K562 (cell line): ENCODE measurements around the gene DACT3. TPM values are rescaled to one million over a fixed set of nuclear protein-coding genes. Genes with fewer than 3 reads are reported as not detected.

Source experiments
- ATAC-seq: fragments of 200-7000 bp; cut with Tn5 transposase; 3 replicates; pipeline ENCODE4 v1.9.1; 2020; ENCODE audit warnings: moderate library complexity
- BruUV-seq: library from RNA; stranded (reverse); fragments of 400-500 nt; replicated peaks from 2 replicates; lab custom pipeline; 2021; lab: Mats Ljungman, UMichigan
- CTCF ChIA-PET: fragments of 300-600 bp; formaldehyde crosslinking; extraction: SDS; loops from one replicate; lab custom pipeline; 2021; ENCODE audit warnings: low intra/inter-chr PET ratio; lab: Yijun Ruan, JAX
- POLR2A ChIA-PET: fragments of 300-600, 350-650 bp; sonication (Branson Sonifier 250); formaldehyde crosslinking; extraction: SDS; loops from one replicate; lab custom pipeline; 2021; ENCODE audit warnings: antibody characterized with exemption, inconsistent platforms; lab: Yijun Ruan, JAX
- DNase-seq, 4 experiments: peaks; one replicate each; pipeline versions ENCODE4 v3.0.0 to v3.0.0-alpha.2; 2011 to 2018; ENCODE audit warnings: low spot score in 3 of 4, mixed read lengths in 3 of 4; ENCODE audit errors: extremely low read depth in 1 of 4
- FAIRE-seq: peaks from 2 replicates; lab custom pipeline; 2011; peaks lifted over from hg19 to GRCh38; lab: Jason Lieb, UNC
- H2AFZ ChIP-seq: 2 replicates; pipeline ENCODE4 v1.6.0; 2011; ENCODE audit warnings: low read depth, low read length, control low read depth, inconsistent platforms
- H3K27ac ChIP-seq: fragments of 200-600 bp; 3 replicates; pipeline ENCODE4 v1.8.0; 2011; ENCODE audit warnings: low read depth, mild to moderate bottlenecking, control low read depth, inconsistent platforms, low read length, moderate library complexity, mixed read lengths; ENCODE audit errors: extremely low read depth
- H3K27me3 ChIP-seq, 2 experiments: fragments of 300-600 bp in 1 of 2; 2 replicates in 1 of 2; 3 replicates in 1 of 2; pipeline versions ENCODE4 v1.6.0 to v1.8.0; 2011; ENCODE audit warnings: inconsistent platforms in 2 of 2, low read length in 2 of 2, mild to moderate bottlenecking in 1 of 2, mixed read lengths in 1 of 2, moderate library complexity in 1 of 2; ENCODE audit not compliant: control insufficient read depth in 2 of 2, insufficient read depth in 2 of 2
- H3K36me3 ChIP-seq: fragments of 300-600 bp; 3 replicates; pipeline ENCODE4 v1.8.0; 2011; ENCODE audit warnings: mild to moderate bottlenecking, low read length, inconsistent platforms; ENCODE audit not compliant: control insufficient read depth, insufficient read depth
- H3K4me1 ChIP-seq, 2 experiments: fragments of 200-600 bp in 1 of 2; replicated peaks in 1 of 2; 2 replicates in 1 of 2; 3 replicates in 1 of 2; pipeline versions ENCODE4 v1.5.1 to v1.8.0; 2011; ENCODE audit warnings: inconsistent platforms in 2 of 2, low read length in 2 of 2, mild to moderate bottlenecking in 1 of 2, mixed read lengths in 1 of 2, moderate library complexity in 1 of 2; ENCODE audit not compliant: control insufficient read depth in 2 of 2, insufficient read depth in 2 of 2
- H3K4me2 ChIP-seq: 2 replicates; pipeline ENCODE4 v1.6.1; 2011; ENCODE audit warnings: low read length, control low read depth, inconsistent platforms, mixed read lengths; ENCODE audit not compliant: insufficient read depth
- H3K4me3 ChIP-seq: fragments of 200-600 bp; sonication (generic), shearing (Covaris generic); 2 replicates; pipeline ENCODE4 v1.5.1; 2016; ENCODE audit warnings: control low read depth, inconsistent platforms
- H3K79me2 ChIP-seq: fragments of 200-600 bp; 3 replicates; pipeline ENCODE4 v1.8.0; 2011; ENCODE audit warnings: low read length, inconsistent platforms; ENCODE audit not compliant: control insufficient read depth, insufficient read depth
- H3K9ac ChIP-seq, 2 experiments: 2 replicates each; pipeline versions ENCODE4 v1.6.0 to v1.6.1; 2011; ENCODE audit warnings: low read depth in 2 of 2, low read length in 2 of 2, control low read depth in 1 of 2, inconsistent platforms in 1 of 2, mild to moderate bottlenecking in 1 of 2, mixed read lengths in 1 of 2; ENCODE audit not compliant: insufficient read depth in 1 of 2
- H3K9me1 ChIP-seq: one replicate; pipeline ENCODE4 v1.6.0; 2011; ENCODE audit warnings: inconsistent platforms, mild to moderate bottlenecking, low read length, moderate library complexity; ENCODE audit not compliant: control insufficient read depth, insufficient read depth
- H3K9me3 ChIP-seq: replicated peaks from 2 replicates; pipeline ENCODE4 v1.5.1; 2011; ENCODE audit warnings: low read depth, low read length, inconsistent platforms; ENCODE audit not compliant: control insufficient read depth, insufficient read depth
- H4K20me1 ChIP-seq: replicated peaks from 2 replicates; pipeline ENCODE4 v1.6.1; 2011; ENCODE audit warnings: low read length, inconsistent platforms, mixed read lengths; ENCODE audit not compliant: control insufficient read depth, insufficient read depth
- RERE ChIP-seq: sonication (generic); formaldehyde crosslinking; IDR thresholded peaks from 2 replicates; pipeline ENCODE4 v1.8.0; 2023; ENCODE audit warnings: missing genetic modification reagents, mild to moderate bottlenecking, borderline replicate concordance
- RREB1 ChIP-seq: fragments of 250-450 bp; sonication (Bioruptor Pico); IDR thresholded peaks from 2 replicates; pipeline ENCODE4 v1.4.0; 2020
- SFPQ ChIP-seq: fragments of 200-400 bp; formaldehyde crosslinking; IDR thresholded peaks from 2 replicates; pipeline ENCODE4 v1.6.1; 2017; ENCODE audit warnings: mild to moderate bottlenecking, low read depth, low read length, moderate library complexity
- TRIM28 ChIP-seq: fragments of 450-650 bp; IDR thresholded peaks from 2 replicates; pipeline ENCODE4 v1.6.1; 2017
- ZNF12 ChIP-seq: sonication (generic); formaldehyde crosslinking; IDR thresholded peaks from 2 replicates; pipeline ENCODE4 v1.4.0; 2020; ENCODE audit warnings: mild to moderate bottlenecking, missing genetic modification reagents
- WGBS: fragments of 100-300 bp; shearing (Covaris generic); methylation state at CpG from one replicate; pipeline ENCODE4 v1.1.6; 2016; ENCODE audit warnings: low coverage, mixed read lengths; ENCODE audit not compliant: insufficient coverage; ENCODE audit errors: missing lambda C conversion rate; 5-methylcytosine and 5-hydroxymethylcytosine counted together
- in situ Hi-C: fragments of 300-500 bp; cut with MboI; formaldehyde crosslinking; loops from 4 replicates; pipeline ENCODE4 v1.15.0; 2018; ENCODE audit warnings: inconsistent platforms, mixed read lengths
- intact Hi-C: fragments of 100-400 bp; cut with micrococcal nuclease; formaldehyde crosslinking; loops from 2 replicates; pipeline ENCODE4 v1.14.2; 2022
- polyA plus RNA-seq, 8 experiments: library from polyadenylated mRNA; depleted of rRNA in 4 of 8; stranded (reverse) in 5 of 8; unstranded in 3 of 8; fragments of >200 nt; fragmentation: Nextera tagmentation in 2 of 8; fragmentation: Illumina TruSeq in 1 of 8; extraction: Ambion mirVana in 2 of 8; extraction: Trizol in 1 of 8; gene quantifications; 2 replicates each; pipeline versions ENCODE4 v1.2.1 to v1.2.3, GENCODE V29; 2011 to 2014; ENCODE audit warnings: inconsistent platforms in 1 of 8, missing spikeins in 1 of 8
- total RNA-seq, 7 experiments: library from RNA; depleted of rRNA in 6 of 7; stranded (reverse); fragments of >200 nt in 6 of 7; fragmentation: Illumina TruSeq in 2 of 7; extraction: Trizol in 2 of 7; gene quantifications; 2 replicates each; pipeline versions ENCODE4 v1.2.1 to v1.2.3, GENCODE V29; 2011 to 2021; ENCODE audit warnings: low replicate concordance in 1 of 7

Gene DACT3
- total and polyA plus RNA-seq, 9 of the 15 experiments (the other 6 are each of a cell fraction or from before 2014, with no cell fraction given): 0.67 to 6.5 (median 3.5) TPM

GRCh38 chr19:46606681-46607447 lies 54.1 kb downstream of the DACT3 start (continued):
- TF ChIP-seq RERE (CRISPR knock-in tag): no peak

- no peak overlapping the region for H2AFZ ChIP-seq
- H3K9ac ChIP-seq: peak overlapping the region in 1 of 2 experiments; percentile 42; a peak in 1 of 4 replicates
- intact Hi-C loops: no loop called here
- H3K4me2 ChIP-seq: no peak overlapping the region
- FAIRE-seq: no peak
- CTCF ChIA-PET: no interaction called here
- WGBS: 91% methylated on average over 10 of the region's 11 CpGs
- POLR2A ChIA-PET: interaction anchor here (0.5 to 1.3 kb wide), 3 partner anchors 8 to 406 kb away, joined by 3 read pairs; no protein-coding TSS in a partner anchor
- DNase-seq: peak in 1 of 4 experiments; percentile 4
- ATAC-seq: no peak
- H3K27me3 ChIP-seq: no peaks in the 10 kb centered on the region
- in situ Hi-C loops: no loop called here
- H4K20me1 ChIP-seq: peaks cover 38% of the 10 kb centered on the region
- no TSS peak for BruUV-seq
- peaks cover 78% of the 10 kb centered on the region; the same call in 2 of the 3 replicates for H3K36me3 ChIP-seq
- no peak overlapping the region for H3K4me3 ChIP-seq
- H3K9me1 ChIP-seq: no peaks in the 10 kb centered on the region
- H3K4me1 ChIP-seq: peaks cover 15 to 50% of the 10 kb centered on the region in 2 experiments; a peak in 4 of 5 replicates
- H3K79me2 ChIP-seq: peaks cover 49% of the 10 kb centered on the region
- H3K27ac ChIP-seq: no peak overlapping the region
- no peaks in the 10 kb centered on the region for H3K9me3 ChIP-seq
- no peak for TF ChIP-seq SFPQ
- TF ChIP-seq ZNF12 (CRISPR knock-in tag): no peak
- no peak for TF ChIP-seq RREB1 (CRISPR knock-in tag)
- no peak for TF ChIP-seq TRIM28
These were observed 55.0 kb downstream of the DACT3 start for GRCh38 chr19:46606019-46606418.
